Glomerular endothelial cell (primary cell): ENCODE measurements around the gene RNF103. TPM values are rescaled to one million over a fixed set of nuclear protein-coding genes. Genes with fewer than 3 reads are reported as not detected.
"Not testable (repeated sequence)": the region's sequence is repeated elsewhere in the genome, so short reads cannot be mapped to it uniquely, and the experiment has no call there.

Source experiments
- DNase-seq: peaks from one replicate; pipeline ENCODE4 v3.0.0-alpha.2; 2011; ENCODE audit warnings: low read depth, low spot score; ENCODE audit errors: extremely low read depth
- total RNA-seq: library from RNA; depleted of rRNA; stranded (reverse); fragments of >200 nt; gene quantifications from 2 replicates; pipeline ENCODE4 v1.2.3, GENCODE V29; 2015

Gene RNF103
- 24.3 and 29.1 TPM in 2 replicates for total RNA-seq

GRCh38 chr2:86623494-86624266 lies at the start of gene RNF103:
Gene RNF103 (minus strand): TSS chr2:86623865. CDS start chr2:86622886, 979 bp downstream.
- no peak for DNase-seq

GRCh38 chr2:86673011-86673410 lies 49.3 kb upstream of the RNF103 start:
- no peak for DNase-seq

- DNase-seq: no peak
Measured at GRCh38 chr2:86672027-86672545, 48.4 kb upstream of the RNF103 start.

- DNase-seq: peak; percentile 22
Measured at GRCh38 chr2:86671337-86671981, 47.8 kb upstream of the RNF103 start.

GRCh38 chr2:86669323-86669722 lies 45.7 kb upstream of the RNF103 start:
- not testable (repeated sequence) for DNase-seq

- no peak for DNase-seq
Measured at GRCh38 chr2:86661333-86661732, 37.7 kb upstream of the RNF103 start.

GRCh38 chr2:86650188-86650587 lies 26.5 kb upstream of the RNF103 start:
- DNase-seq: no peak

GRCh38 chr2:86649119-86649947 lies 25.7 kb upstream of the RNF103 start:
- no peak for DNase-seq

- no peak for DNase-seq
Measured at GRCh38 chr2:86648681-86649080, 25.0 kb upstream of the RNF103 start.

- no peak for DNase-seq
Measured at GRCh38 chr2:86646865-86647264, 23.2 kb upstream of the RNF103 start.

- DNase-seq: no peak
Measured at GRCh38 chr2:86646329-86646728, 22.7 kb upstream of the RNF103 start.

GRCh38 chr2:86645752-86646151 lies 22.1 kb upstream of the RNF103 start:
- no peak for DNase-seq

- DNase-seq: no peak
Measured at GRCh38 chr2:86638712-86639111, 15.0 kb upstream of the RNF103 start.

- no peak for DNase-seq
Measured at GRCh38 chr2:86636842-86637241, 13.2 kb upstream of the RNF103 start.

GRCh38 chr2:86634352-86634751 lies 10.7 kb upstream of the RNF103 start:
- DNase-seq: no peak

GRCh38 chr2:86633155-86633651 lies 9.5 kb upstream of the RNF103 start:
- no peak for DNase-seq

GRCh38 chr2:86632672-86633071 lies 9.0 kb upstream of the RNF103 start:
- no peak for DNase-seq

GRCh38 chr2:86631846-86632485 lies 8.3 kb upstream of the RNF103 start:
- no peak for DNase-seq

- DNase-seq: no peak
Measured at GRCh38 chr2:86628091-86628522, 4.4 kb upstream of the RNF103 start.

- DNase-seq: no peak
Measured at GRCh38 chr2:86627550-86627949, 3.9 kb upstream of the RNF103 start.
